ENCODE measurements around the gene TRAFD1.
A peak's percentile ranks its signal among the peaks of the same experiment; 100 is the strongest.
"Not testable (repeated sequence)": the region's sequence is repeated elsewhere in the genome, so short reads cannot be mapped to it uniquely, and the experiment has no call there.

The TRAFD1 gene, protein sequence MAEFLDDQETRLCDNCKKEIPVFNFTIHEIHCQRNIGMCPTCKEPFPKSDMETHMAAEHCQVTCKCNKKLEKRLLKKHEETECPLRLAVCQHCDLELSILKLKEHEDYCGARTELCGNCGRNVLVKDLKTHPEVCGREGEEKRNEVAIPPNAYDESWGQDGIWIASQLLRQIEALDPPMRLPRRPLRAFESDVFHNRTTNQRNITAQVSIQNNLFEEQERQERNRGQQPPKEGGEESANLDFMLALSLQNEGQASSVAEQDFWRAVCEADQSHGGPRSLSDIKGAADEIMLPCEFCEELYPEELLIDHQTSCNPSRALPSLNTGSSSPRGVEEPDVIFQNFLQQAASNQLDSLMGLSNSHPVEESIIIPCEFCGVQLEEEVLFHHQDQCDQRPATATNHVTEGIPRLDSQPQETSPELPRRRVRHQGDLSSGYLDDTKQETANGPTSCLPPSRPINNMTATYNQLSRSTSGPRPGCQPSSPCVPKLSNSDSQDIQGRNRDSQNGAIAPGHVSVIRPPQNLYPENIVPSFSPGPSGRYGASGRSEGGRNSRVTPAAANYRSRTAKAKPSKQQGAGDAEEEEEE

DNA sequence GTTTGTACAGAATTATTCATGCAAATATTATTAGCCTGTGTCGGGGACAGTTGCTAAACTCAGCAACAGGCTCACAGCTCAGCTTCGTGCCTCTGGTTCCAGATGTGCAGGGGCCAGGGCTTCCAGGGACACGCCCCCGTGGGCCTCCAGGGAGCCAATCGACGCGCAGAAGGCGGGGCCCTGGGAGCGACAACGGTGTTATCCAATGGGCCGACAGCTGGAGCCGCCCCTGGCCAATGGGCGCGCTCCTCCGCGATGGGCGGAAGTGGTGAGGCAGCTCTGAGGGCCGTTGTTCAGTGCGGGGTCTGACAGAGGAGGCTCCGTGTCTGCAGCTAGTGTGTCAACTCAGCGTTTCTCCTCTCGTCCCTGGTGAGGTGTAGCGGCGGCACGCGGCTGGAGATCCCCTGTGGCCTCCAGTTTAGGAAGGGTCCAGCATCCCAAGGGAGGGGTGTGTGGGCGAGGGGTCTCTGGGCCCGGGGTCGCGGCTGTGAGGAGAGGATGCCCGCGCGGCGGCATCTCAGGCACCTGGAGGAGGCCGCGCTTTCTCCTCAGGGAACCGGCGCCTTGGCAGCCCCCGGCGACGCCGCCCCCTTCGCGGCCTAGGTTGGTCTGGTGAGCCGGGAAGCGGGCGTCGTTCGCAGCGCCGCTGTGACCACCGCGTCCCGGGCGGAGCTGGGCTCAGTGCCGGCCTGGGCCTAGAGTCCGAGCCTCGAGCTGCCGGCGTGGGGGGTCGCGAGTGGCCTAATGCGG lies at the start of gene TRAFD1:
TRAFD1 (plus strand) TSS at position 311 of the 750 bp plus-strand sequence. CDS start 4,963 bp downstream, outside the sequence.
- DNase-seq = peak; percentile 97 to 99

DNA sequence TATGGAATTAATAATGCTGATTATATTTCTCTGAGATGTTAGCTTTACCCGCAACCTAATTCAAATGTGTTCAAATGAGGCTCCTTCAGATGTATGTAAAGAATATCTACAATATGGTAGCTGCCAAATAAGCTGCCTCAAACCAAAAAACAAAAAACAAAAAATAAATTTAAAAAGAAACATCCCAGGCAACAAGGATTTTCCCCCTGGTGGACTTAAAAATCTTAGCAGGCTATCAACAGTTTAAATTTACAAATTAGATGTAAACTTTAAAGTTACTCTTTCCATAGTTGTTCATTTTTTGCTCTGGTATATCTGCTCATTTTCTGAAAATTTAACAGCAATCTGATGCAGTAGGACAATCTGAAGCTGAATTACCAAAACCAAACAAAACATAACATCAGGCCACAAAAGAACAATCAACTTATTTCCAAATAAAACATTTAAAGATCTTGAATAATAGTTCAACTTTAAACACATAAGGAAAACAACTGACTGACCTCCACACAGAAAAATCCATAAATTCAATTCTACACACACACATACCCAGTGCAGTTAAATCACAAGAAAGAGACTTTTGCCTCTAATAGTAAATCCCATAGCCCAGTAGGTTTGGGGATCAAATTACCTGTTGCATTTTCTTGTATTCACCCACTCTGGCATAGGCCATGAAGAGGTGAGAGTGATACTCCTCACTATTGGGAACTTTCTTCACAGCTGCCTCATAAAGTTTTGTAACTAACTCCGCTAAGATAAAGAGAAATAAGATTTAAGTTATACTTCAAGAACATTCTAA lies 38.1 kb upstream of the TRAFD1 start:
- DNase-seq = no peak

DNA sequence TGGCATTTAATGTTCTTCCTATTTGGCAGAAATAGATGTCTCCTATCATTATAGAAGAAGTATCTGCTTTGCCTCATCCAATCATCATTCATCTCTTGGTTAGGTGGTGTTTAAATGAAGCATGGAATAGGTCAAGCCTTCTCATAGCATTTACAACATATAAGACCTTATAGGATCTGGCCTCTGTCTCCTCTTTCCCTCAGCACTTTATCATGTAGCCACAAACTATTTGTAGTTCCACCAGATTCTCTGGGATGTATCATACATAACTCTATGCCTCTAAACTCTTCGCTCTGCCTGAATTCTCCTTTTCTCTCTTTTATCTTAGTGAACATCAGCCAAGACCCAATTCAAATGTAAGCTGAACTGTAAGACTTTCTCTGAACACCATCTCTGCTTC lies 37.5 kb upstream of the TRAFD1 start:
- DNase-seq = no peak

DNA sequence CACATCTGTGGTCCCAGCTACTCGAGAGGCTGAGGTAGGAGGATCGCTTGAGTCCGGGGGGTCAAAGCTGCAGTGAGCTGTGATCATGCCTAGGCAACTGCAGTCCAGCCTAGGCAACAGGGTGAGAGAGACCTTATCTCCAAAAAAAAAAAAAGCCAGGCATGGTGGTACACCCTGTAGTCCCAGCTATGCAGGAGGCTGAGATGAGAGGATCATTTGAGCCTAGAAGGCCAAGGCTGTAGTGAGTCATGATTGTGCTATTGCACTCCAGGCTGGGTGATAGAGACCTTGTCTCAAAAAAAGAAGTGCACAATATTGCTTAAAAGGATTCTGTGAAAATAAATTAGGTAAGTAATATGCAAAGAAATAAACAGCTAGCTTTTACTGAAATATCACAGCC lies 33.8 kb upstream of the TRAFD1 start:
- DNase-seq = no peak

DNA sequence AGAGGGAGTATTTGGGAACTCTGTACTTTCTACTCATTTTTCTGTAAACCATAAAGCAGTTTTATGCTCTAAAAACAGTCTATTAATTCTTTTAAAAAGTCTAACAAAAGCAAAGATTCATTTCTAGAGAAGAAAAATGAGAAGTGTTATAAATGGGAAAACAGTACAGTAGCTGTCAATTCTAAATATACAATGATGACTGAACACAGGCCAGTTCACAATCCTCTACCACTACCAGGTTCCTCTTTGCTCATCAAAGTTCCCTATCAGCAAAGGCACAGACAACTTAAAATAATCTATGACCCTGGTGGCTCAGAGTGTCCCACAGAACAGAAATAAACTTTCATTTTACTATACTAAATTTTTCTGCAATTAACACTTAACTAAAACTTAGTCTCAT lies 29.3 kb upstream of the TRAFD1 start:
- no peak for DNase-seq

DNA sequence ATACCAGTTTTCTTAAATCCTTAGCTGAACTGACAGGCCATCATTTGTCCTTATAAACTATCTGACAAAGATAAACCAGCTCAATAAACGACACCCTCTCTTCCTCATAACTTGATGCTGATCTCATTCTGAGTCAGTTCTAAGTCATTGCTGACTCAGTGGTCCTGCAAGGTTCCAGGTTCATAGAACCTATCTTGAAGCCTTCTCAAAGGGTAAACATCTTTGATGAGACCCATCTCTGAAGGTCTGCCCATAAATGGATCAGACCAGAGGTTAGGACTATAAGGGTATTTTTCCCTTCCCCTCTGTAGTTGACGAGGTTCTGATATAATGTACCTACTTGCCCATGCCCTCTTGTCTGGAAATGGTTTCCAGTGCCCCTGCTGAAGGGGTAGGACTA lies 28.7 kb upstream of the TRAFD1 start:
- no peak for DNase-seq

DNA sequence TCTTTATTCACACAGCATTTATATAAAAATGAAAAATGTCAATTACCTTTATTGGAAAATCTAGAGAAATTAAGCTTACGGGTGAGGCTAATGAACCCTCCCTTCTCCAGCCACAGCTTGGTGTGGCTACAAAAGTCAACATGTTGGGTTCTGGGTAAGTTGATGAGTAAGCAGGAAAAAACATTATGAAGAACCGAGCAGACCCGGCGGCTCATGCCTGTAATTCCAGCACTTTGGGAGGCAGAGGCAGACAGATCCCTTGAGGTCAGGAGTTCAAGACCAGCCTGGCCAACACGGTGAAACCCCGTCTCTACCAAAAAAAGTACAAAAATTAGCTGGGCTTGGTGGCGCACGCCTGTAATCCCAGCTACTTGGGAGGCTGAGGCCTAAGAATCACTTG lies 27.7 kb upstream of the TRAFD1 start:
- DNase-seq = no peak

DNA sequence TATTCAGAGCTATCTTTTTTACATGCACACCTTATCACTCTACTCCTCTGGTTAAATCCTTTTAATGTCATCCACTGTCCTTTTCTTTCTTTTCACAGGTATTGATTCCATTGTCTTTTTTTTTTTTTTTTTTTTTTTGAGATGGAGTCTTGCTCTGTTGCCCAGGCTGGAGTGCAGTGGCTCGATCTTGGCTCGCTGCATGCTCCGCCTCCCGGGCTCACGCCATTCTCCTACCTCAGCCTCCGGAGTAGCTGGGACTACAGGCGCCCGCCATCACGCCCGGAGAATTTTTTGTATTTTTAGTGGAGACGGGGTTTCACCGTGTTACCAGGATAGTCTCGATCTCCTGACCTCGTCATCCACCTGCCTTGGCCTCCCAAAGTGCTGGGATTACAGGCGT lies 24.9 kb upstream of the TRAFD1 start:
- DNase-seq = not testable (repeated sequence)

DNA sequence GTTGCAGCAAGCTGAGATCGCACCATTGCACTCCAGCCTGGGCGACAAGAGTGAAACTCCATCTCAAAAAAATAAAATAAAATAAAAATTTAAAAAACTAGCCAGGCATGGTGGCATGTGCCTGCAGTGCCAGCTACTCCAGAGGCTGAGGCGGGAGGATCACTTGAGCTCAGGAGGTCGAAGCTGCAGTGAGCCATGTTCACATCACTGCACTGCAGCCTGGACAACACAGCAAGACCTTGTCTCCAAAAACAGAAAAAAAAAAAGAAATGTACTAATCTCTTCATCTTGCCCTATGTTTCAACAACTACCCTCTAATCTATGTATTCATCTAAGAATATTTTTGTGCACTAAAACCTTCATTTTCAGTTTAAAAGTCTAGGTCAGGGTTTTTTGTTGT lies 23.2 kb upstream of the TRAFD1 start:
- no peak for DNase-seq

DNA sequence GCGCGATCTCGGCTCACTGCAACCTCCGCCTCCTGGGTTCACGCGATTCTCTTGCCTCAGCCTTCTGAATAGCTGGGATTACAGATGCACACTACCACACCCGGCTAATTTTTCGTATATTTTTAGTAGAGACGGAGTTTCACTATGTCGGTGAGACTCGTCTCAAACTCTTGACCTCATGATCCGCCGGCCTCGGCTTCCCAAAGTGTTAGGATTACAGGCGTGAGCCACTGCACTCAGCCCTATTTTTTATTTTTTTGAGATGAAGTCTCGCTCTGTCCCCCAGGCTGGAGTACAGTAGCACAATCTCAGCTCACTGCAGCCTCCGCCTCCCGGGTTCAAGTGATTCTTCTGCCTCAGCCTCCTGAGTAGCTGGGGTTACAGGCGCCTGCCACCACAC lies 22.6 kb upstream of the TRAFD1 start:
- DNase-seq = not testable (repeated sequence)

DNA sequence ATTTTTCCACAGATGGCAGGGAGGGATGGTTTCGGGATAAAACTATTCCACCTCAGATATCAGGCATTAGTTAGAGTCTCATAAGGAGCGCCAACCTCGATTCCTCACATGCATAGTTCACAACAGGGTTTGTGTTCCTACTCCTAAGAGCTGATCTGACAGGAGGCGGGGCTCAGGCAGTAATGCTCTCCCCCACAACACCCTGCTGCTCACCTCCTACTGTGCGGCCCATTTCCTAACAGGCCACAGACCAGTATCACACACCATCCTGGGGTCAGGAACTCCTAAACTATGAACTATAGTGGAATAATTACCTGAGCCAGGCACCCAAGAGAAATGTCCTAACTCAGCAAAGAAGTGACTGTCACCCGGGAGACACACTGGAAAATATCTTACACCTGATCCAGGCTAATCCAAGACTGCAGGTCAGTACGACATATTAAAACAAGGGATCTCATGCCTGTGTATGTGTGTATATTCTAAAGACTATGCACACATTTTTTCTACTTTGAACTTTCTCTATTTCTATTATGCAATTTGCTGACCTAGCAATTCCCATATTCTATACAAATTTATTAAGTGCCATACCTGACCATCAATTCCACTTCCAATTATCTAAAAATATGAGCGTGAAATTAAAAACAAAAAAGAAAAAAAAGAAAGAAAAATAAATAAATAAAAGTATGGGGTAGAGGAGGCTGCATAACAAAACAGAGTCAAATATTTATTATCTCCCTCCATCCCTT lies 21.4 kb upstream of the TRAFD1 start:
- DNase-seq = no peak

DNA sequence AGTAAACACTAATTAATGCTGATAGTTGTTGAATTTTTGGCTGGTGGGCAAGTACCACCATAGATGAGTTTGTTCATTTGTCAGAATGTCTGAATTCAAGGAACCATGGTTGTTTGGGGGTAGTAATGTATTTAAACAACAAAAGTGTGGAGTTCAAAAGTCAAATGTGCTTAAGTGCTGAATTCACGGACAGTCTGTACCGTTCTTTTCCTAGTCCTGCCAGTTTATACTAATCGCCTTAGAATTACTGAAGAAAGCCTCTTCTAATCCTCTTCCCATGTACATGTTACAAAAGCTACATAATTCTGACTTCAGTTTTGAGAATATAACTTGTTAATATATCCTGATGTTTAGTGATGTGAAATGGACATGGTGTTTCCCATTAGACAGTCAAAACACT lies 19.5 kb upstream of the TRAFD1 start:
- DNase-seq = no peak

DNA sequence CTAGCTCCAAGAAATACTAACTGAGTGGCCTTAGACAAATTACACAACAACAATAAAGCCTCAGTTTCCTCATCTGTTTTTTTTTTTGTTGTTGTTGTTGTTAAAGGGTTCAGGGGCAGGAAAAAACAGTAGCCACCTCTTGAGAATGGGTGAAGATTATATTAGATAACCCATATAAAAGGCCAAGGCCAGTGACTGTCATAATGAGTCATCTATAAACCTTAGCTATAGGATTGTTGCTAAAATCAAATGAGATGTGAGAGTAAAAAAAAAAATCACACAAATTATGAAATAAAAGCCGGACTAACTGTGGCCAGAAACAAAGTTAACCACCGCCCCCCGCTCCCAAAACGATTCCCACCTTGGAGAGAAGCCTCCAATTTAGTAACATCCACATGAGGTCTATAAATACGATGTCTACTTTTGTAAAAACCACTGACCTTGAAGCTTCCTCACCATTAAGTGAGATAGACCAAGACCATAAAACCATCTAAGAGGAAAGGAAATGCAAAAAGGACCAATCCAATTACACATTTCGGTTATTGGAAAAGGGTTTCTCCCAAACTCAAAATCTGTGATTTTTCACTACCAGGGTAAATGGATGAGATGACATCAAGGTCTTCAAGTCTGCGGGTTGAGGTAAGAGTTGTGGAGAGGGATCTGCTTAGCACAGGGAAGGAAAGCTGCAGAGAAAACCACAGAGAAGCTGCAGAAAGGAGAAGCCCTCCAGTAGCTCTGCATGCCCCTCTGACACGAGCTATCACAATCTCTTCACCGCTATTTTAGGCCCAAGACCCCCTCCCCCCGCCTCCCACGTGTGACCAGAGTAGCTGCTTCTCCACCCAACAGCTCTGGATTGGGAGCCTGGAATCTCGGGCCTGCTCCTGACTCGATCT lies 17.8 kb upstream of the TRAFD1 start:
- peak in 1 of 2 donors; percentile 25 for DNase-seq

DNA sequence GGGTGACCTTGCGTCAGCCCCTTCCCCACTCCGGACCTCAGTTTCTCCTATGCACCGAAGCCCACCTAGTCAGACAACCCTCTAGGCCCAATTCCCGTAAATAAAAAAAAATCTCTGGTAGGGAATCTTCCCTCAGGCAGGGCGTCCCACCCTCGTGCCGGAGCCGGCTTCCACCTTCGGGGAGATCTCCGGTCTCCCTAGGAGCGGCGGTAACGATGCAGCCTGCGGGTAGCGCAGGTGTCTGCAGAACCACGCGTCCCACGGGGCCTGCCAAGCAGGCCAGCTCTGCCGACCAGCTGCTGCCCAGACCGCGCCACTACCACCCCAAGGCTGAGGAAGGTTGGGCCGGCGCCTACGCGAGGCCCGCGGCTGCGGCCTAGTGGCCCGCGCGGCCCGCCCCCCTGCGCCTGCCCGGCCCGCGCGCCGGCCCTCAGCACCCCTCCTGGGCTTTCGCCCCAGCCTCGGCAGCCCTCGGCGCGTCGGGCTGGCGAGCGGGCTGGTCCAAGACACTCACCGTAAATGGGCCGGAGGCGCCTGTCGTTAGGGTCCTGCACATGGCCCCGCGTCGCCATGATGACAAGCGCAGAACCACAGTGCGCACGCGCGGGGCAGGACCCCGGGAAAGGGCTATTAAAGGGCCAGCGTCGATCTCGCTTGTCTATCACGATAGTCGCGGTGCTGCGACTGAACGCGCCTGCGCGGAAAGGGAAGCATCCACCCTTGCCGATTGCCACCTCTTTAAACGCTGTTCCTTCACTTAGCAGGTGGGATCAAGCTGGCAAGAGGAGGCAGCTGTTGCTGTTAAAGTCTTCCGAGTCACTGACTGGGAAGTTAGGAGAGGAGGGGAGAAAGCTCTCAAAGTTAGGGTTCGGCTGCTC lies 16.9 kb upstream of the TRAFD1 start, which contains the start of gene NAA25:
NAA25 (minus strand) TSS at position 582 of the 878 bp plus-strand sequence; CDS start at position 572, 10 bp downstream.
- peak; percentile 86 to 90 for DNase-seq

DNA sequence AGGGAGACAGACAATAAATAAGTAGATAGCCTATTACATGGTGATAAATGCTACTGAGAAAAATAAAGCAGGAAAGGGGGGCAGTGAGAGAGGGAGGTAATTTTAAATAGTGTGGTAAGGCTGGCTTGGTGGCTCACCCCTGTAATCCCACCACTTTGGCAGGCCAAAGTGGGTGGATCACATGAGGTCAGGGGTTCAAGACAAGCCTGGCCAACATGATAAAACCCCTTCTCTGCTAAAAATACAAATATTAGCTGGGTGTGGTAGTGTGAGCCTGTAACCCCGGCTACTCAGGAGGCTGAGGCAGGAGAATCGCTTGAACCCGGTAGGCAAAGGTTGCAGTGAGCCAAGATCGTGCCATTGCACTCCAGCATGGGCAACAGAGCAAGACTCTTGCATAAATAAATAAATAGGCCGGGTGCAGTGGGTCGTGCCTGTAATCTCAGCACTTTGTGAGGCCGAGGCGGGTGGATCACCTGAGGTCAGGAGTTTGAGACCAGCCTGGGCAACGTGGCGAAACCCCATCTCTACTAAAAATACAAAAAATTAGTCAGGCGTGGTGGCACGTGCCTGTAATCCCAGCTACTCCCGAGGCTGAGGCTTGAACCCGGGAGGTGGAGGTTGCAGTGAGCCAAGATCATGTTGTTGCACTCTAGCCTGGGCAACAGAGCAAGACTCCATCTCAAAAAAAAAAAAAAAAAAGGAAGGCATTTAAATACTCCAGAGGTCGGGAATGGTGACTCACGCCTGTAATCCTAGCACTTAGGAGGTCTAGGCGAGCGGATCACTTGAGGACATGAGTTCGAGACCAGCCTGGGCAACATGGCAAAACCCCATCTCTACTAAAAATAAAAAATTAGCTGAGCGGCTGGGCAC lies 14.3 kb upstream of the TRAFD1 start:
- not testable (repeated sequence) for DNase-seq

DNA sequence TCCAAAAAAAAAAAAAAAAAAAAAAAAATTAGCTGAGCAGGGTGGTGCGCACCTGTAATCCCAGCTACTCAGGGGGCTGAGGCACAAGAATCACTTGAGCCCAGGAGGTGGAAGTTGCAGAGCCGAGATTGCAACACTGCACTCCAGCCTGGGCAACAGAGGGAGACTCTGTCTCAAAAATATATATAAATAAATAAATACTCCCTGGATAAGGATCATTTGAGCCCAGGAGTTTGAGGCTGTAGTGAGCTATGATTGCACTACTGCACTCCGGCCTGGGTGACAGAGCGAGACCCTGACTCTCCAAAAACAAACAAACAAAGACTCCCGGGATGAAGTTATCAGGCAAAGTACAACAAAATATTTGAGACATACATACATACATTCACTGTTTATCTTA lies 13.4 kb upstream of the TRAFD1 start:
- DNase-seq = no peak

DNA sequence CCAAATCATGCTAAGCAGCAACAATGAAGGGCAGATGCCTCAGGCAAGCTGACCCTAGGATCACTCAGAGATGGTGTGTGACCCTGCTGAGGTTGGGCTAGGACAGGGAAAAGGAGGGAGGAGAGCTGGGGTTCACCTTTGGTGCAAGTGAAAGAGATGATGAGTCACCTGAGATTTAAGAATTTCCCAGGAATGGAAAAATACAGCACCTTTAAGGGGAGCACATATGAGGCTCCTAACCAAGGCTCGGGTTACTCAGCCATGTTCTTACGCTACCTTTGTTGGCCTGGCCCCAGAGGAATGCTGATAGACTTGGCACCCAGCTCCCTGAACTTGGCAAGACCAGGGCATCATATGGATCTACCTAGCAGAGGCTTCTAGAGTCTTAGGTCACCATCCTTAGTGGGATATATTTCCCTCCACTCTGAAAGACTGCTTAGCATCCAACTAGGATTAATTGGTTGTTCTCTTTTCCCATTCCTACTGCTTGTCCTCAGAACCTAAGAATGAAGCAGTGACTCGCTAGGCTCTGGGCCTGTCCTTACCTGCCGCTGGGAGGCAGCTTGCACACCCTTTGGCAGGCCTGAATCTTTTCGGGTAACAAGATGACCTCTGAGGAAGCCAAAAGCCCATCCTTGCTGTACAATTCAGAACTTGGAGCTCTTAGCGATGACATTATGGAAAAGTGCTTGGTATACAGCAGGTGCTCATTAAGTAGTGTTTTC lies 12.8 kb upstream of the TRAFD1 start:
- DNase-seq = no peak
